Kidney (tissue), 14 donors: Measurements from ENCODE around the gene GBX1. TPM values are rescaled to one million over a fixed set of nuclear protein-coding genes. Genes with fewer than 3 reads are reported as not detected.

ENCODE experiments used
- DNase-seq, 5 donors: peaks; one replicate each; pipeline ENCODE4 v3.0.0-alpha.2; 2013 to 2020
- FAIRE-seq: peaks from 2 replicates; lab custom pipeline; 2012; peaks lifted over from hg19 to GRCh38; lab: Jason Lieb, UNC
- H3K27ac ChIP-seq, 2 donors: one replicate each; pipeline ENCODE4 v1.7.0; 2013; ENCODE audit warnings: low read depth in 2 of 2, low read length in 2 of 2, inconsistent platforms in 1 of 2
- H3K27me3 ChIP-seq: one replicate; pipeline ENCODE4 v1.7.1; 2013; ENCODE audit warnings: low read length, inconsistent platforms; ENCODE audit not compliant: control insufficient read depth, insufficient read depth
- H3K36me3 ChIP-seq, 3 donors: one replicate each; pipeline versions ENCODE4 v1.7.0 to v1.7.1; 2013; ENCODE audit warnings: low read length in 3 of 3, control low read depth in 1 of 3, inconsistent platforms in 1 of 3; ENCODE audit not compliant: insufficient read depth in 3 of 3, control insufficient read depth in 2 of 3
- H3K4me1 ChIP-seq, 3 donors: one replicate each; pipeline versions ENCODE4 v1.7.0 to v1.7.1; 2013; ENCODE audit warnings: low read length in 3 of 3, inconsistent platforms in 1 of 3, low read depth in 1 of 3; ENCODE audit not compliant: control insufficient read depth in 2 of 3, insufficient read depth in 2 of 3
- H3K4me3 ChIP-seq, 3 donors: one replicate each; pipeline versions ENCODE4 v1.7.0 to v1.8.1; 2013; ENCODE audit warnings: low read length in 3 of 3, control low read depth in 1 of 3, inconsistent platforms in 1 of 3
- H3K9ac ChIP-seq, 3 donors: one replicate each; pipeline versions ENCODE4 v1.7.0 to v1.7.1; 2013; ENCODE audit warnings: low read length in 3 of 3, control low read depth in 1 of 3, inconsistent platforms in 1 of 3
- H3K9me3 ChIP-seq, 3 donors: one replicate each; pipeline versions ENCODE4 v1.7.0 to v1.7.1; 2013; ENCODE audit warnings: low read length in 3 of 3, control low read depth in 1 of 3, inconsistent platforms in 1 of 3; ENCODE audit not compliant: control insufficient read depth in 2 of 3, insufficient read depth in 1 of 3
- intact Hi-C: fragments of 100-400 bp; cut with DNase I; formaldehyde crosslinking; loops from one replicate; pipeline ENCODE4 v1.11.1; 2022
- polyA plus RNA-seq: library from polyadenylated mRNA; stranded (reverse); fragments of 350-450 nt; fragmentation: Illumina TruSeq; extraction: RNeasy Lipid Tissue Mini Kit (QIAGEN cat#74804); gene quantifications from one replicate; pipeline ENCODE4 v1.2.3, GENCODE V29; 2014; ENCODE audit warnings: low read depth, low replicate concordance; ENCODE audit not compliant: insufficient read depth
- total RNA-seq: library from RNA; stranded (reverse); fragmentation: NEBNext Ultra II Directional; extraction: Animal tissue kit (Norgen Biotek cat#: 25700); gene quantifications from one replicate; pipeline ENCODE4 v1.2.1, GENCODE V29; 2021
- TF ChIP-seq, protein P1 (sequence below): IDR thresholded peaks from 3 replicates; pipeline ENCODE4 v1.5.1; 2012; ENCODE audit warnings: mild to moderate bottlenecking, moderate library complexity, borderline replicate concordance; ENCODE audit not compliant: insufficient read depth; ENCODE audit errors: extremely low read depth
- donor health status: control.
- donor health status: control.
- donor health status: control.
- donor health status: control.
- donor health status: control.
- donor health status: DM: yes; HTN: yes; CAD: no.
- donor health status: Normal renal cell carcinoma (clear cell type).

Gene GBX1
- total and polyA plus RNA-seq, 2 donors from 2014 or later = not detected

GRCh38 chr7:151186640-151187408 is 19.3 kb upstream of the GBX1 start, which contains the start of gene ASB10:
Gene ASB10, minus strand, starts transcription at chr7:151187250. Its CDS starts 120 bp downstream, at chr7:151187130.
- intact Hi-C loops = no loop called here
- Histone ChIP-seq H3K4me3 (no peak within 1 kb of the TSS), H3K9me3 (no peaks in the 10 kb centered on the region), H3K9ac (no peak within 1 kb of the TSS), H3K4me1 (no peaks in the 10 kb centered on the region), H3K27ac (no peak within 1 kb of the TSS), H3K27me3 (no peaks in the 10 kb centered on the region), H3K36me3 (no peaks in the 10 kb centered on the region)
- no peak for FAIRE-seq
- TF ChIP-seq, protein P1, sequence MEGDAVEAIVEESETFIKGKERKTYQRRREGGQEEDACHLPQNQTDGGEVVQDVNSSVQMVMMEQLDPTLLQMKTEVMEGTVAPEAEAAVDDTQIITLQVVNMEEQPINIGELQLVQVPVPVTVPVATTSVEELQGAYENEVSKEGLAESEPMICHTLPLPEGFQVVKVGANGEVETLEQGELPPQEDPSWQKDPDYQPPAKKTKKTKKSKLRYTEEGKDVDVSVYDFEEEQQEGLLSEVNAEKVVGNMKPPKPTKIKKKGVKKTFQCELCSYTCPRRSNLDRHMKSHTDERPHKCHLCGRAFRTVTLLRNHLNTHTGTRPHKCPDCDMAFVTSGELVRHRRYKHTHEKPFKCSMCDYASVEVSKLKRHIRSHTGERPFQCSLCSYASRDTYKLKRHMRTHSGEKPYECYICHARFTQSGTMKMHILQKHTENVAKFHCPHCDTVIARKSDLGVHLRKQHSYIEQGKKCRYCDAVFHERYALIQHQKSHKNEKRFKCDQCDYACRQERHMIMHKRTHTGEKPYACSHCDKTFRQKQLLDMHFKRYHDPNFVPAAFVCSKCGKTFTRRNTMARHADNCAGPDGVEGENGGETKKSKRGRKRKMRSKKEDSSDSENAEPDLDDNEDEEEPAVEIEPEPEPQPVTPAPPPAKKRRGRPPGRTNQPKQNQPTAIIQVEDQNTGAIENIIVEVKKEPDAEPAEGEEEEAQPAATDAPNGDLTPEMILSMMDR = no peak
- DNase-seq = no peak

GRCh38 chr7:151185762-151186639 is 18.5 kb upstream of the GBX1 start:
- TF ChIP-seq, protein P1 = no peak
- Histone ChIP-seq H3K27ac (no peak overlapping the region), H3K4me3 (no peak overlapping the region), H3K36me3 (no peaks in the 10 kb centered on the region), H3K27me3 (no peaks in the 10 kb centered on the region), H3K9me3 (no peaks in the 10 kb centered on the region), H3K9ac (no peak overlapping the region), H3K4me1 (no peaks in the 10 kb centered on the region)
- intact Hi-C loops = no loop called here
- FAIRE-seq (no peak), DNase-seq (peak in 1 of 5 donors; percentile 11)

DNA sequence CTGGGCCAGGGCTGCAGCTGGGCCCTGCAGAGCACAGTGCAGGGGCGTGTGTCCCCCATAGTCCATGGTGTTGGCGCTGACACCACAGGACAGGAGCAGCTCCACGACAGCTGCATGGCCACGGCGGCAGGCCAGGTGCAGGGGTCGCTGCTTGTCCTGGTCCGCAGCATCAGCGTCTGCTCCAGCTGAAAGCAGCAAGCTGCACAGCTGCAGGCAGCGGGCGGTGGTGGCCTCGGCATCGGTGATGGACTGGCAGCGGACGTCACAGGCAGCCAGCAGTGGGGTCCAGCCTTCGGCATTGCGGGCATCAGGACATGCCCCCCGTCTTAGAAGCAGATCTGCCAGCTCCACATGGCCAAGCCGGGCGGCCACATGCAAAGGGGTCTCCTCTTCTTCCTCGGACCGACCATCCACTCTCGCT is 13.5 kb upstream of the GBX1 start:
- Histone ChIP-seq H3K27me3 (no peaks in the 10 kb centered on the region), H3K36me3 (no peaks in the 10 kb centered on the region), H3K4me1 (no peaks in the 10 kb centered on the region), H3K9ac (no peak overlapping the region), H3K27ac (no peak overlapping the region), H3K9me3 (no peaks in the 10 kb centered on the region), H3K4me3 (no peak overlapping the region)
- TF ChIP-seq, protein P1 = no peak
- DNase-seq = peak in 1 of 5 donors; percentile 33
- FAIRE-seq = no peak
- intact Hi-C loops = no loop called here
